Erythroblast (primary cell): Measurements from ENCODE around the gene OLFM1.

Experiments
- GATA1 ChIP-seq: IDR thresholded peaks from 2 replicates; pipeline ENCODE4 v1.6.1; 2011; ENCODE audit warnings: low read depth, mild to moderate bottlenecking, control low read depth, low read length, moderate library complexity
- POLR2A ChIP-seq: IDR thresholded peaks from 2 replicates; pipeline ENCODE4 v1.6.1; 2011; ENCODE audit warnings: mild to moderate bottlenecking, low read length

GRCh38 chr9:135048758-135049444 is 38.6 kb upstream of the OLFM1 start:
- TF ChIP-seq POLR2A (no peak), GATA1 (no peak)
